ENCODE results near the gene ZCWPW1.
"Not testable (repeated sequence)": the region's sequence is repeated elsewhere in the genome, so short reads cannot be mapped to it uniquely, and the experiment has no call there.

Gene ZCWPW1

DNA sequence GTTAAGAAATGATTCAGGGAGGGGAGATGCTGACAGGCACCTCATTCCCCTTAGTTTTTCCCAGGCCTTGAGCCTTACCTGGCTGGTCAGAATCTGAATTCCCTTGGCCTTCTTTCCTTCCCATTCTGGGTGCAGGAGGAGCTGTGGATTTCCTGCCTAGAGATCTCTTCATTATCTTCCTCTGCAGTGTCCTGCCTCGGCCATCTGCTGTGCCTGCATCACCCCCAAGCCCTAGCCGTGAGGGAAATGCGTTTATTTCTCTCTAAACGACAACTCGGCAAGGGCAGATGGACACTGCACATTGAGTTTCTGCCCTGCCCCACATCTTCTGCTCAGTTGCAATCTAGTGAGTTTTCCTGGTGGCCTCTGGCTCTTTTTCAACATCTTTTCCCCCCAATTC, 26.7 kb downstream of the ZCWPW1 start:
- no peak for DNase-seq (ENCODE audit: low read depth, low spot score)

DNA sequence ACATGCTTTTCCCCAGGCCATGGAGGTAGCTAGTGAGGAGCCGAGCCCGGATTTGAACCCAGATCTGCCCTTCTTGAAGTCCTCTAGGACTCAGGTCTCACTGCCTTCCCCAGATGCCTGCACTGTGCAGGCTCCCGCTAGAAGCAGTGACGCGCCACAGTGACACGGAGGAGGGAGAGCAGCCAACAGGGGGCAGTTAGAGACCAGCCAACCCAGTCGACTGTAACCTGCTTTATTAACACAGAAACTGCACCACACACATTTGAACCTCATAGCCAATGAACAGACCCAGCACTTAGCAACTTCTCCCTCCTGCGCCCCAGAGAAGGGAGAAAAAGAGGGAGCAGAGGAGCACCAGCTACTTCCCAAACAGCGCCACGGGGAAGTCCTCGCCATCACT, 27.8 kb downstream of the ZCWPW1 start:
- no peak for DNase-seq (ENCODE audit: low read depth, low spot score)

DNA sequence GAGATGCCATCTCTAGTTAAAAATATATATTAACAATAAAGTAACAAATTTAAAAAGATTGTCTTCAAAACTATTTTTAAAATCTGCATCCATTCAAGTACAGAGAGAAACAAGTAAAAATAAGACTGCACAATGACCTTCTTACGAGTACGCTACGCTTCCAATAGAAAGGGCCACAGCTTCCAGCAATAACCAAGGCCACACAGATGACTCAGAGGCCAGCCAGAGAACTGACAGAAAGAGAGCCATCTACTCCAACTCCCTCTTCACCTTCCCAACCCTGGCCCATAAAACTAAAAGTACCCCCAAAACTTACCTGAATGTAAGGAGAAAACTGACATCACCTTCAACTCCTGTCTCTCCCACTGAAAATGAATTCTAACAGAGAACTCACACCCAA, 28.5 kb downstream of the ZCWPW1 start:
- no peak for DNase-seq (ENCODE audit: low read depth, low spot score)

DNA sequence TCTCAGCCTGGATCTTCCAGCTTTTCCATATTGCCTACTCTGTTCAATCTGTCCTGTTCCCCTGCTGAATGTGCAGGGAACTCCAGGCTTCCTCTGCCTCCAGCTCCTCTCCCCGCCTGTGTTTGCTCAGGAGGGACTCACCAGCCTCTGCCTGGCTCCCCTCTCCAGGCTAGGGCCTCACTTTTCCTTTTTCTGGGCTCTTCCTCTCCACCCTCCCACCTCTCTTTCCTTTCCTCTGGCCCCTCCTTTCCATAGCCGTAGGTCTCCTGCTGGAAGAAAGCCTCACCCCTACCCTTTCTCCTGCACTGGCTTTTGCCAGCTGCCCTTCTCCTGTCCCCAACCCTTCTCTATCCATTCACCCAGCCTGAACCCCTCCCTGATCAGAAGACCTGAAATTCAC, 30.3 kb downstream of the ZCWPW1 start:
- no peak for DNase-seq (ENCODE audit: low read depth, low spot score)

DNA sequence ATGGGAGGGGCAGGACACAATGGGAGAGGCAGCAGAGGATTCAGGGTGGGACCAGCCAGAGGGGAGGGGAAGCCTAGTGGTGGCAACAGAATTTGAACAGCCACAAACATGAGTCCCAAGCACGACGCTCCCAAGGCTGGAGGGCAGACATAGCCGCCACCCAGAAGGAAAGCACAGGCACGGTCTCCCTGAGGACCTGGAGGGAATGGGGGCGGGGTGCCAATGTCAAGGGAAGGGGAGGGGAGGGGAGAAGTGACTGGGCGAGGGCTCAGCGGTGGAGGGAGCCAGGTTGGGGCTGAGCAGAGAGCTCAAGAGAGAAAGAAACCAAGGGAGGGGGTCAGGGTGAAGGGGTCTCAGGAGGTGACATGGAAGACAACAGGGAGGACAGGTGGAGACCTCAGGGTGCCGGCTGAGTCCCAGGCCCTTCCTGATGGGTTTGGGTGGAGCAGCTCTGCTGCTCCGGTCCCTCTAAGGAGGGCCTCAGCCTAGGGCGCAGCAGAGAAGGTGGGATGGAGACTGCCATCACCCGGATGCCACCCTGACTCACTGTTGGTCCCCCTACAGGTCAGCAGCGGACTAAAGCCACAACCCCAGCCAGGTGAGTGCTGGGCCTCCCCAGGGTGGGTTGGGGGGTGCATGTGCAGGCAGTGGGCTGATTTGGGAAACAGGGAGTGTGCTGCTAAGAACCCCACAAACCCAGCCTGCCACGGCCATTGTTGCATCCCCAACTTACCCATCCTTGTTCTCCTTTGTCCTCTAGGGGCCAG, 31.0 kb downstream of the ZCWPW1 start:
- DNase-seq (ENCODE audit: low read depth, low spot score), result no peak

DNA sequence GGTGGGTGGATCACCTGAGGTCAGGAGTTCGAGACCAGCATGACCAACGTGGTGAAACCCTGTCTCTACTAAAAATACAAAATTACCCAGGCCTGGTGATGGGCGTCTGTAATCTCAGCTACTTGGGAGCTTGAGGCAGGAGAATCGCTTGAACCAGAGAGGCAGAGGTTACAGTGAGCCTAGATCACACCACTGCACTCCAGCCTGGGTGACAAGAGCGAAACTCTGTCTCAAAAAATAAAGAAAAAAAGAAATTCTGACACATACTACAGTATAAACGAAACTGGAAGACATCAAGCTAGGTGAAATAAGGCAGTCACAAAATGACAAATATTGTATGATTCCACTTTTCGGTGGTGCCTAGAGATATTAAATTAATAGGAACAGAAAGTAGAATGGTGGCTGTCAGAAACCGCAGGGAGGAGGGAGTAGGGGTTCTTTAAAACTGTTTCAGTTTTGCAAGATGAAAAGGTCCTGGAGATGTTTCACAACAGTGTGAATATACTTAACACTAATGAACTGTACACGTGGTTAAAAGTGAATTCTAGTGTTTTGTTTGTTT, 32.0 kb downstream of the ZCWPW1 start:
- no peak for DNase-seq (ENCODE audit: low read depth, low spot score)

DNA sequence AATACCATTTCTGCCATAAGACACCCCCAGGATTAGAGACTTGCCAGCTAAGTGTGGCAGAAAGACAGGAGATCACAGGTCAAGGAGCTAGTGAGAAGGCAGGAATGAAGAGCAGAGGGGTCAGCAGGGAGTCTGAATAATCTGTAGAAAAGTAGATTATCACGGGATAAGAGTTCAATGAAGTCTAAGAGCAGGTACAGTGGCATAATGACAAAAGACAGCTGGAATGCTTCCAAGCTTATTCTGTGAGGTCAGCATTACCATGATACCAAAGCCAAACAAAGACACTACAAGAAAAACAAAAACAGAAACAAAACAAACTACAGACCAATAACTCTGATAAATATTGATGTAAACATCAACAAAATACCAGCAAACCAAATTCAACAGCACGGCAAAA, 34.4 kb downstream of the ZCWPW1 start:
- DNase-seq (ENCODE audit: low read depth, low spot score), result no peak

DNA sequence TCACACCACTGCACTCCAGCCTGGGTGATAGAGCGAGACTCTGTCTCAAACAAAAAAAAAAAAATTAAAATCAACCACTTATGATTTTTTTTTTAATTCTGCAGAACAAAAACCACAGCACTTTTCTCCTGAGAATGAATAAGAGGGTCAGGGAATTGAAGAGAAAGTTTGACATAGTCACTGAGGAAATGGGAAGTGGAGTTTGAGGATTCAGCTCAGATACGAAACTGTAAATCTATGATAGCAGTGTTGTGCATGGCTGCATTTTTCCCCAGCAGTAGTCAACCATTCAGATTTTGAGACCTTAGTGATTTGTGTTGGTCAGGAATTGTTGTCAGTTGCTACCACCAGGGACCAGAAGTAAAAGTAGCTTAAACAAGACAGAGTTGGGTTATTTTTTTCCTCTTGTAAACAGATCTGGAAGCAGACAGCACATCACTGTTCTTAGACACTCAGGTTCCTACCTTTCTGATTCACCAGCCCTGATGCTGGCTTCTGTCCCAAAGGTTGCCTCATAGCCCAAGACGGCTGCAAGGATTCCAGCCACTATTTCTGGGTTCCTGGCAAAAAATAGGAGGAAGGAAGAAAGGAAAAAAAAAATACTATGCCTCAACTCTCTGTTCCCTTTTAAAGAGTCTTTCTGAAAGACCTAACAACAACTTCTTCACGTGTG, 35.1 kb downstream of the ZCWPW1 start:
- DNase-seq (ENCODE audit: low read depth, low spot score), result no peak

DNA sequence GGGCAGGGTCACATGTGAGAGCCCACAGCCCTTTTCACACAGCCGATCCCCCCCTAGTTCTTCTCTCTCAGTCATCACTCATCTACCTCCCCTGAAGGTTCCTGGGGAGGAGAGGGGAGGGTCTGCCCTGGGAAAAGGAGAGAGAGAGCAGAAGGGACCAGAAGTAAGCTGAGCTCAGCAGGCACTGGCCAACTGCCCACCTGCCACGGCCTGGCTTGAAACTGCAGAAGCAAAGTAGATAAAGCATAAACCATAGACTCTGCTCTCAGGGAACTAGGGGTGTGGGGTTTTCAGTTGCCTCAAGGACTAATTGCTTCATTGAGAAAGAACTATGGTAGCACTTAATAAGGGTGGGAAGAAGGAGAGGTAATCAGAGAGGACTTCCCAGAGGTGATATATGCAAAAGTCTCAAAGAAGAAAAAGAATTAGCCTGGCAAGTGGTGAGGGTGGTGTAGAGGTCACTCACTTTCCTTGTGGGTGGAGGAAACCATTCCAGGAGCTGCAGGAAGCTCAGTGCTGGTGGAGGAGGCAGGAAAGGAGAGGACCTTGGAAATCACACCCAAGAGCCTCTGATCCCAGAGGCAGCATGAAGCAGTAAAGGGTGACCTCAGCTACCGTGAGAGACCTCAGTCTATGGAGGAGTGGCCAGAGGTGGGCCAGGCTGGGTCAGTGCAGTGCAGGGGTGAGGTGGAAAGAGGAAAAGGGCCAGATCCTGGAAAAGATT, 38.1 kb downstream of the ZCWPW1 start:
- DNase-seq (ENCODE audit: low read depth, low spot score), result no peak

DNA sequence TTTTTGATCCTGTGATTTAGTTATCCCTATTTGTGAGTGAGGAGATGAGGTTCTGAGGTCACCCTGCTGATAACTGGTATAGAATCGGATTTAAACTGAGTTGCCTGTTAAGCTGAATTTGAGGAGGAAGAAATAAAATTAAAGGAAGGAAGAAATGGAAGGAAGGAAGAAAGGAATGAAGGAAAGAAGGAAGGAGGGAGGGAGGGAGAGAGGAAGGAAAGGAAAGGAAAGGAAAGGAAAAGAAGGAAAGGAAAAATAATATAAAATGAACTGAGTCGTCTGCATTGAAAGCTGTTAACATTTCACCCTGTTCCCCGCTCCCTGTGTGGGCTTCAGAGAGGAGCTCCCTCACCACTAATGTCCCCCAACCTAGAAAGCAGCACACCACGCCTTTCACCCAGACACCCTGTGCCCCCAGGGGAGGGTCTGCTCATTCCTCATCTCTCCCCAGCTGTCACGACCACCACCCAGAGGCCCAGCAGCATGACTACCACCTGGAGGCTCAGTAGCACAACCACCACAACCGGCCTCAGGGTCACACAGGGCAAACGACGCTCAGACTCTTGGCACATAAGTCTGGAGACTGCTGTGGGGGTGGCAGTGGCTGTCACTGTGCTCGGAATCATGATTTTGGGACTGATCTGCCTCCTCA, 38.9 kb downstream of the ZCWPW1 start:
- no peak for DNase-seq (ENCODE audit: low read depth, low spot score)

DNA sequence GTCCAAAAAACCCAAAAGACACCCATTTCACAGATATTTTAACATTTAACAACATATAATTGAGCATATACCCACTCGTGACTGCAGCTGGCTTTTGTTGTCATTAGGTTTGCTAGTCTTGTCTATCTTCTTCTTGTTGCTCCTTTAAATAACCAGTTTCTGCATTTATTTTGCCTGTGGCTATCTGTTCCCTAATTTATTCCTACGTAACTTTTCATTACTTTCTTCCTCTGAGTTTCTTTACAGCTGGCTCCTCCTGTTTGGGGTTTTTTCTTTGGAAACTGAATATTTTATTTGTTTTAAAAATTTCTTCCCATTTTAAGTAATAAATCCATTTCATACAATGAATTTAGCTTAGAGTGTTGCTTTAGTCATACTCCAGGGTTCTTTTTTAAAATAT, 40.8 kb downstream of the ZCWPW1 start:
- no peak for DNase-seq (ENCODE audit: low read depth, low spot score)

DNA sequence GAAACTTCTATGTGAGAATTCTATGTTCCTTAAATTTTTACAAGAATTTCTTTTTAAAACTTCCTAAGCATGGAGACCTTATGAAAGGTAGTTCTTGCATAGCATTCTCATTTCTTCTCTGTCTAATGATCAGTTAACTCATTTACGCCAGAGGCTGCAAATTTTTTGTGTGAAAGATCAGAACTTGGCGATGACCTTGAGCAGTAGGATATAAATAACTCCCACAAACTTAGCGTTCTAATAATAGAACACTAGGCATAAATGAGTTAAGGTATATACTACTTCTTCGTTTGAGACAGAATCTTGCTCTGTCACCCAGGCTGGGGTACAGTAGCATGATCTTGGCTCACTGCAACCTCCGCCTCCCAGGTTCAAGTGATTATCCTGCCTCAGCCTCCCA, 41.6 kb downstream of the ZCWPW1 start:
- no peak for DNase-seq (ENCODE audit: low read depth, low spot score)

DNA sequence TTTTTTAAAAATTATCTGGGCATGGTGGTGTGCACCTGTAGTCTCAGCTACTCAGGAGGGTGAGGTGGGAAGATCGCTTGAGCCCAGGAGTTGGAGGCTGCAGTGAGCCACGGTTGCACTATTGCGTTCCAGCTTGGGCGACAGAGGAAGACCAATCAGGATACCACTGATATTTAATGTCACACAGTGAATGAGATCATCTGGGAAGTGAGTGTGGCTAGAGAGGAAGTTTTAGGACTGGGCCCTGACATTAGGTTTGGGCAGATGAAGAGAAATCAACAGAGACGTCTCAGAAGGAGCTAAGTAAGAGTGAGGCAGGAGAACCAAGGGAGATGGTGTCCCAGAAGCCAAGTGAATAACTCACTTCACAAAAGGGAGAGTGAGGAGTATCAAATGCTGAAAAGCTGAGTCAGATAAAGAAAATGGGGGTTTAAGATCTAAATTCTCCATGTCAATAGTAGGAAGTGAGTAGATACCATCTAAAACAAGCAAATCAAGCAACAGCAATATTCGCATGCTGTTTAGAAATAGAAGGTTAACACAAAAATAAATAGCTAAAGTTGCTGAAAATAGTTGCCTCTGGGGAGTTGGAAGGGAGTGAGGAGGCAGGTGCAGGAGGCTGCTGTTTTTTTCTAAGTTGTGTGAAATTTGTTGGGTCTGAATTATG, 43.7 kb downstream of the ZCWPW1 start:
- DNase-seq (ENCODE audit: low read depth, low spot score), result no peak

DNA sequence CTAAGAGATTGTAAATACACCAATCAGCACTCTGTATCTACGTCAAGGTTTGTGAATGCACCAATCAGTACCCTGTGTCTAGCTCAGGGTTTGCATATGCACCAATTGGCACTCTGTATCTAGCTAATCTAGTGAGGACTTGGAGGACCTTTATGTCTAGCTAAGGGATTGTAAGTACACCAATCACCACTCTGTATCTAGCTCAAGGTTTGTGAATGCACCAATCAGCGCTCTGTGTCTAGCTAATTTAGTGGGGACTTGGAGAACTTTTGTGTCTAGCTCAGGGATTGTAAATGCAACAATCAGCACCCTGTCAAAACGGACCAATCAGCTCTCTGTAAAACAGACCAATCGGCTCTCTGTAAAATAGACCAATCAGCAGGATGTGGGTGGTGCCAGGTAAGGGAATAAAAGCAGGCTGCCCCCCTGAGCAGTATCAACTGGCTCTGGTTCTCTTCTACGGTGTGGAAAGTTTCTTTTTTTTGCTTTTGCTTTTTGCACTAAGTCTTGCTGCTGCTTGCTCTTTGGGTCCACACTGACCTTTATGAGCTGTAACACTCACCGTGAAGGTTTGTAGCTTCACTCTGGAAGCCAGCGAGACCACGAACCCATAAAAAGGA, 46.2 kb downstream of the ZCWPW1 start:
- DNase-seq (ENCODE audit: low read depth, low spot score), result not testable (repeated sequence)

DNA sequence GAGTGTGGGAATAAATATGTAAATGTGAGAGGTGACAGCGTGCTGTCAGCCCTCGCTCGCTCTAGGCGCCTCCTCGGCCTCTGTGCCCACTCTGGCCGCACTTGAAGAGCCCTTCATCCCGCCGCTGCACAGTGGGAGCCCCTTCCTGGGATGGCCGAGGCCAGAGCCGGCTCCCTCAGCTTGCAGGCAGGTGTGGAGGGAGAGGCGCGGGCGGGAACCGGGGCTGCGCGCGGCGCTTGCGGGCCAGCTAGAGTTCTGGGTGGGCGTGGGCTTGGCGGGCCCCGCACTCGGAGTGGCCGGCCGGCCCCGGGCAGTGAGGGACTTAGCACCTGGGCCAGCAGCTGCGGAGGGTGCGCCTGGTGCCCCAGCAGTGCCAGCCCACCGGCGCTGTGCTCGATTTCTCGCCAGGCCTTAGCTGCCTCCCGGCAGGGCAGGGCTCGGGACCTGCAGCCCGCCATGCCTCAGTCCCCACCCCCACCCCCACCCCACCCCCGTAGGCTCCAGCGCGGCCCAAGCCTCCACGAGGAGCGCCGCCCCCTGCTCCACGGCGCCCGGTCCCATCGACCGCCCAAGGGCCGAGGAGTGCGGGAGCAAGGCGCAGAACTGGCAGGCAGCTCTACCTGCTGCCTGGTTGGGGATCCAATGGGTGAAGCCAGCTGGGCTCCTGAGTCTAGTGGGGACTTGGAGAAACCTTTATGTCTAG, 46.8 kb downstream of the ZCWPW1 start:
- not testable (repeated sequence) for DNase-seq (ENCODE audit: low read depth, low spot score)

DNA sequence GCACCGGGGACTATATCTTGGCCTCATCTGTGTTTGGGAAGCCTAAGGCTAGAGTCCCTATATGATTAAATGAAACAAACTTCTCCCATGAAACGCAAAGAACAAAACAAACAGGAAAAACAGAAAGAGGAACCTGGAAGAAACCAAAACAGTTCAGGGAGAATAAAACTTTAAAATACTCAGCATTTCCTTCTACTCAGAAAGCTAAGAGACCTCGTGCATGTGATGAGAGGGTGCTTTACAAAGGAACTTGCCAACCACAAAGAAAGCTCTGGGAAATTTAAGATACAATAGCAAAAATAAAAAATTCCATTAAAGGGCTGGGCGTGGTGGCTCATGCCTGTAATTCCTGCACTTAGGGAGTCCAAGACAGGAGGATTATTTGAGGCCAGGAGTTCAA, 48.3 kb downstream of the ZCWPW1 start:
- no peak for DNase-seq (ENCODE audit: low read depth, low spot score)

DNA sequence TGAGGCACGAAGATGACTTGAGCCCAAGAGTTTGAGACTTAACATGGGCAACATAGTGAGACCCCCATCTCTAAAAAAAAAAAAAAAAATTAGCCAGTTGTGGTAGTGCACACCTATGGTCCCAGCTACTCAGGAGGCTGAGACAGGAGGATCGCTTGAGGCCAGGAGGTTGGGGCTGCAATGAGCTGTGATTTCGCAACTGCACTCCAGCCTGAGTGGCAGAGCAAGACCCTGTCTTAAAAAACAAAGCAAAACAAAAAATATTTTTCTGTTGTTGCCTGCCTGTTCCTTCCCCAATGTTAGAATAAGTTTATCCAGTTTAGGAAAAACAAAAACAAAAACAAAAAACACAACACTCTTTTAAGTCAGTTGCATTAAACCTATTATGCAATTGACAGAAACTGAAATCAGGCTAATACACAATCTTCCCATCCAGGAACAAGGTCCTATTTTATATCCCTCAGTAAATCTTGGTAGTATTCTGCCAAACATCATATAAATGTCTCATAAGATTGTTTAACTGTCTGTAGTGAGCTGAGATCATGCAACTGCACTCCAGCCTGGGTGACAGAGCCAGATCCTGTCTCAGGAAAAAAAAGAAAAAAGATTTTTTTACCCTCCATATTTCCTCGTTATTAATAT, 50.3 kb downstream of the ZCWPW1 start:
- DNase-seq (ENCODE audit: low read depth, low spot score), result no peak

DNA sequence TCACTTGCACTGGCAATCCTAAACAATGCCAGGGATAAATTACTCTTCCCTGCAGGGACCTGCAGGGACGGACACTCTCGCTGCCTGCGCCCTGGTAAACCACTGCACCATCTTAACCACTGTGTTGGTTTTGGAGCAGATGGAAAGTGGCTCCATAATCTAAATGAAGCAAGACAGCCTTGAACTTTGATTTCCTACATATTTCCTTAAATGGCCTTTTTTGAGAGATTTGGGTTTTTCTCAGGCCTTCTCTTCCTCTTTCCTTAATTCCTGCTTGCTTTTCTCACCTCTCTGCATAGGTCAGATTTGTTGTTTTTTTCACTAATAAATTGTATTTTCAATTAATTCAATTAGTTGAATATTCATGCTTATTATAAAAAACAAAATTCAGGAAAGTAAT, 52.4 kb downstream of the ZCWPW1 start:
- DNase-seq (ENCODE audit: low read depth, low spot score), result no peak

DNA sequence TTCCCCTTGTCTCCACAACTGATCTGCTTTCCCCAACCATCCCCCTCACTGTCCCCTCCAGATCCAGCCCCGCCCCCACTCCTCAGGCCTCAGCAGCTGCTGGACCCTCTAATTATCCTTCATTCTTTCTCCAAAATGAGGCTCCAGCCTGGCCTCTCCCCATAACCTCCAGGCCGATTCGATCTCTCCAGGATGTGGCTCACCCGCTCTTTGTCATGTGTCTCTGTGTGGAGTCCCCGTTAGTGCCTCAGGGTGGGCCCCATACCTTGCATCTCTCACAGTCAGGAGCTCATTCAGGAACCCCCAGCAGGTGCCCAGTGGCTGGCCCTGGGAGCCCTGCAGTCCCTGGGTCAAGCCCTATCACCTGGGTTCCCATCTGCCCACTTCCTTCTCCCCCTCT, 53.9 kb downstream of the ZCWPW1 start:
- DNase-seq (ENCODE audit: low read depth, low spot score), result no peak
